Glutamatergic neuron (in vitro differentiated cells): ENCODE data around the gene RNF225. TPM values are rescaled to one million over a fixed set of nuclear protein-coding genes. Genes with fewer than 3 reads are reported as not detected.
"Not testable (repeated sequence)": the region's sequence is repeated elsewhere in the genome, so short reads cannot be mapped to it uniquely, and the experiment has no call there.

ENCODE experiments used
- DNase-seq: peaks from one replicate; pipeline ENCODE4 v3.0.0; 2022
- H3K27ac Mint-ChIP-seq: one replicate; pipeline ENCODE4 v1.8.0; 2020; ENCODE audit warnings: mild to moderate bottlenecking, mixed read lengths, inconsistent platforms; ENCODE audit not compliant: unreplicated experiment
- H3K27me3 Mint-ChIP-seq: one replicate; pipeline ENCODE4 v1.8.0; 2020; ENCODE audit warnings: mild to moderate bottlenecking, moderate library complexity, mixed read lengths, inconsistent platforms; ENCODE audit not compliant: unreplicated experiment
- H3K36me3 Mint-ChIP-seq: one replicate; pipeline ENCODE4 v1.8.0; 2020; ENCODE audit warnings: mild to moderate bottlenecking, mixed read lengths, inconsistent platforms; ENCODE audit not compliant: unreplicated experiment
- H3K4me1 Mint-ChIP-seq: one replicate; pipeline ENCODE4 v1.8.0; 2020; ENCODE audit warnings: mild to moderate bottlenecking, low read depth, mixed read lengths, inconsistent platforms; ENCODE audit not compliant: unreplicated experiment
- H3K4me3 Mint-ChIP-seq: one replicate; pipeline ENCODE4 v1.8.0; 2020; ENCODE audit warnings: mild to moderate bottlenecking, mixed read lengths, inconsistent platforms; ENCODE audit not compliant: unreplicated experiment
- H3K9me3 Mint-ChIP-seq: one replicate; pipeline ENCODE4 v1.8.0; 2020; ENCODE audit warnings: mild to moderate bottlenecking, moderate library complexity, mixed read lengths, inconsistent platforms; ENCODE audit not compliant: unreplicated experiment
- long read RNA-seq: library from polyadenylated mRNA; unstranded; transcript quantifications from one replicate; pipeline ENCODE4 v2.0.0, GENCODE V29; 2020; ENCODE audit not compliant: unreplicated experiment
- total RNA-seq: library from RNA; stranded (reverse); fragmentation: NEBNext Ultra II Directional; extraction: Animal tissue kit (Norgen Biotek cat#: 25700); gene quantifications from one replicate; pipeline ENCODE4 v1.2.1, GENCODE V29; 2021; ENCODE audit not compliant: unreplicated experiment
- TF ChIP-seq, protein P1 (sequence below): fragments of 200-600 bp; sonication (generic); IDR thresholded peaks from one replicate; pipeline ENCODE4 v1.5.0; 2021; ENCODE audit not compliant: partially characterized antibody, unreplicated experiment

The RNF225 gene
- 0.44 TPM for total RNA-seq
- long read RNA-seq = 0 reads

DNA sequence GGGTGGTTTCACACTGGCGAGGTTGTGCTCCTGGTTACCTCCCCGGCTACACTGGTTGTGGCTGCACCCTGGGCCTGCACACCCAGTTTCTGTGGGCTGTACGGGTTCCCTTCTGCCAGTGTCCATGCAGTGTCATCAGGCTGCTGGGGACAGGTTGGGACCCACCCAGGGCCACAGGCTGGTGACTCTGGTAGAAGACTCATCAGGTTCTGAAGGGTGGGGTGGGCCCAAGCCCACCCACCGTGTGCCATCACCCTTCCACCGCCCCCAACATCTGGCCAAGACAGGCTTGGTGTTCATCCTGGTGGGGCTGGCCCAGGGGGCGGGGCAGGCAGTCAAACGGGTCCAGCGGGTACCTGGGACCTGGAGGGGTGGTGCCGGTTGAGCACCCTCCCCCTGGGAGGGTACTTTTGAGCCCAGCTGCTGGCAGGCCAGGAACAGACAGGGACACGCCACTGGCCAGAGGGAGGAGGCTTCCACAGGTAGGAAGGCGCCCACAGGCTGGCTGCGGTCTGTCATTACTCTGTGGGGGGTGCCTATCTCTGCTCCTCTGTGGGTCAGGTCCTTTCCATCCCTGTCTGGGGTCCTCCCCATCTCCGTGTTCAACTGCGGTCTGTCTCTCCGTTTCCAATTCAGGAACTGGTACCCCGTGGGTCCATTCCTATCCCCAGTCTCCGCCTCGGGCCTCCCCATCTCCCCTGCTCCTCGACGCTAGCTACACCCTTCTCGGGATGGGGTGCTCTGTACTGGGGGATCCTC, at the start of gene RNF225:
Gene RNF225, plus strand, starts transcription at position 437 of the 759 bp plus-strand sequence. CDS start 434 bp downstream, outside the sequence.
- Mint-ChIP-seq H3K36me3 (no peaks in the 10 kb centered on the region), H3K27ac (peak within 1 kb of the TSS; percentile 23), H3K4me3 (no peak within 1 kb of the TSS), H3K27me3 (peaks cover 8% of the 10 kb centered on the region), H3K9me3 (peaks cover 13% of the 10 kb centered on the region), H3K4me1 (no peaks in the 10 kb centered on the region)
- TF ChIP-seq, protein P1, sequence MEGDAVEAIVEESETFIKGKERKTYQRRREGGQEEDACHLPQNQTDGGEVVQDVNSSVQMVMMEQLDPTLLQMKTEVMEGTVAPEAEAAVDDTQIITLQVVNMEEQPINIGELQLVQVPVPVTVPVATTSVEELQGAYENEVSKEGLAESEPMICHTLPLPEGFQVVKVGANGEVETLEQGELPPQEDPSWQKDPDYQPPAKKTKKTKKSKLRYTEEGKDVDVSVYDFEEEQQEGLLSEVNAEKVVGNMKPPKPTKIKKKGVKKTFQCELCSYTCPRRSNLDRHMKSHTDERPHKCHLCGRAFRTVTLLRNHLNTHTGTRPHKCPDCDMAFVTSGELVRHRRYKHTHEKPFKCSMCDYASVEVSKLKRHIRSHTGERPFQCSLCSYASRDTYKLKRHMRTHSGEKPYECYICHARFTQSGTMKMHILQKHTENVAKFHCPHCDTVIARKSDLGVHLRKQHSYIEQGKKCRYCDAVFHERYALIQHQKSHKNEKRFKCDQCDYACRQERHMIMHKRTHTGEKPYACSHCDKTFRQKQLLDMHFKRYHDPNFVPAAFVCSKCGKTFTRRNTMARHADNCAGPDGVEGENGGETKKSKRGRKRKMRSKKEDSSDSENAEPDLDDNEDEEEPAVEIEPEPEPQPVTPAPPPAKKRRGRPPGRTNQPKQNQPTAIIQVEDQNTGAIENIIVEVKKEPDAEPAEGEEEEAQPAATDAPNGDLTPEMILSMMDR = no peak
- DNase-seq = no peak

DNA sequence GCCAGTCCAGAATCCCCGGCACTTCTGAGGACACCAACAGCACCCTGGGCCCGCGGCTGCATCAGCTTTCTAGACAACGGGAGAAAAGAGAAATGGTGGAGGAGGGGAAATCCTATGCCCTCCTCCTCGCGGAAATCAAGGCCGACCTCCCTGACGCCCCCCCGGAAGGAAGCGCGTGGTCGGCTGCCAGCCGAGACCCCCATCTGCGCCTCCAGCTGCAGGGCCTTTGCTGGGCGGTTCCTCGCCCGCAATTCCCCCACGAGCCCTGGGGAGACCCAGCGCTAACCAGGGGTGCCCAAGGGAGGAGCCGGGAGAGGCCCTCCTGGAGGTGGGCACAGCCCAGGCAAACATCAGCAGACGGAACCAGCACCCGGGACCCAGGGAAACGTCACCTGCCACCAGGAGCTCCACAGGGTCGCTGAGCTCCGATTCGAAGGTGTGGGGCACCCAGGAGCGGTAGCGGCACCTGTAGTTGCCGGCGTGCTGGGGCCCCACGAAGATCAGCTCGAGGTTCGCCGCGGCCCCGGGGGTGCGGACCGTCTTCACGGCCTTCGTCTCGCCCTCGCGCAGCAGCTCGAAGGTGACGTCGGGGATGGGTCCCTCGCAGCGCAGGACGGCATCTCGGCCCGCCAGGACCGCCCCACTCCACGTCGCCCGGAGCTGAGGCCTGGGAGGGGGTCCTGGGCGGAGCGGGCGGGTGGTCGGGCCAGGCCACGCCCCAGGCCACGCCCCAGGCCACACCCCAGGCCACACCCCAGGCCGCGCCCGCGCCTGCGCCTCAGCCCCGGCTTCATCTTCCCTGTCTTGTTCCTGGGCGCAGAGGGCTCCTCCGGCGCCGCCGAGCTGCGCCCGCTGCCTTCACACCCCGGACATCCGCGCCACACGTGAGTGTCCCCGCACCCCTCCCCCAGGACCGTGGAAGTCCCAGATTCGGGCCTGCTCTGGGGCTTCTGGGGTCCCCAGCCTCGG, 48.2 kb upstream of the RNF225 start:
- peaks cover 14% of the 10 kb centered on the region for H3K36me3 Mint-ChIP-seq
- TF ChIP-seq, protein P1 = no peak
- peak overlapping the region; percentile 97 for H3K4me3 Mint-ChIP-seq
- DNase-seq = peak; percentile 85
- H3K4me1 Mint-ChIP-seq = peaks cover 7% of the 10 kb centered on the region
- peaks cover 7% of the 10 kb centered on the region for H3K27me3 Mint-ChIP-seq
- peak overlapping the region; percentile 84 for H3K27ac Mint-ChIP-seq
- peaks cover 13% of the 10 kb centered on the region for H3K9me3 Mint-ChIP-seq

DNA sequence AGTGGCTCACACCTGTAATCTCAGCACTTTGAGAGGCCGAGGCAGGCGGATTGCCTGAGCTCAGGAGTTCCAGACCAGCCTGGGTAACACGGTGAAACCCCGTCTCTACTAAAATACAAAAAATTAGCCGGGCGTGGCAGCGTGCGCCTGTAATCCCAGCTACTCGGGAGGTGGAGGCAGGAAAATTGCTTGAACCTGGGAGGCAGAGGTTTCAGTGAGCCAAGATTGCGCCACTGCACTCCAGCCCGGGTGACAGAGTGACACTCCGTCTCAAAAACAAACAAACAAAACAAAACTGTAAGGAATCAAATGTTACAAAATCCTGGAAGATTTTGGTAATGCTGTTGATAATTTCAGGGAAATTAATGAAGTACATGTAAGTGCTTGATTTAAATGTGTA, 47.4 kb upstream of the RNF225 start:
- H3K27me3 Mint-ChIP-seq, H3K4me1 Mint-ChIP-seq, DNase-seq, H3K36me3 Mint-ChIP-seq: not testable (repeated sequence)
- H3K27ac Mint-ChIP-seq = peak overlapping the region; percentile 84
- peaks cover 14% of the 10 kb centered on the region for H3K9me3 Mint-ChIP-seq
- peak overlapping the region; percentile 97 for H3K4me3 Mint-ChIP-seq

DNA sequence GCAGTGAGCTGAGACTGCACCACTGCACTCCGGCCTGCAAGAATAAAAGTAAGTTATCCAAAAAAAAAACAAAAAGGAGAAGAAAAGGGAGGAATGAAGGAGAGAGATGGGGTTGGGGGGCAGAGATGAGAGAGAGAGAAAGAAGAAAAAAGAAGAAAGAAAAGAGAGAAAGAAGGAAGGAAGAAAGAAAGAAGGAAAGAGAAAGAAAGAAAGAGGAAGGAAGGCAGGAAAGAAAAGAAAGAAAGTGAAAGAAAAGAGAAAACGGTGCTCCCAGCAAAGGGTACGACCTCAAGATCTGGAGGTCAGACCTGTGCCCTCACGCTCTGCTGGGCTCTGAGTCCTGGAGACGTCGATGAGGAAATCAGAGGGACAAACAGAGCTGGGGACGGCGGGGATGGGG, 45.9 kb upstream of the RNF225 start:
- TF ChIP-seq, protein P1 = no peak
- peaks cover 7% of the 10 kb centered on the region for H3K27me3 Mint-ChIP-seq
- H3K4me3 Mint-ChIP-seq = peak overlapping the region; percentile 64
- peaks cover 7% of the 10 kb centered on the region for H3K4me1 Mint-ChIP-seq
- DNase-seq = no peak
- no peak overlapping the region for H3K27ac Mint-ChIP-seq
- H3K36me3 Mint-ChIP-seq = peaks cover 10% of the 10 kb centered on the region
- H3K9me3 Mint-ChIP-seq = peaks cover 12% of the 10 kb centered on the region

DNA sequence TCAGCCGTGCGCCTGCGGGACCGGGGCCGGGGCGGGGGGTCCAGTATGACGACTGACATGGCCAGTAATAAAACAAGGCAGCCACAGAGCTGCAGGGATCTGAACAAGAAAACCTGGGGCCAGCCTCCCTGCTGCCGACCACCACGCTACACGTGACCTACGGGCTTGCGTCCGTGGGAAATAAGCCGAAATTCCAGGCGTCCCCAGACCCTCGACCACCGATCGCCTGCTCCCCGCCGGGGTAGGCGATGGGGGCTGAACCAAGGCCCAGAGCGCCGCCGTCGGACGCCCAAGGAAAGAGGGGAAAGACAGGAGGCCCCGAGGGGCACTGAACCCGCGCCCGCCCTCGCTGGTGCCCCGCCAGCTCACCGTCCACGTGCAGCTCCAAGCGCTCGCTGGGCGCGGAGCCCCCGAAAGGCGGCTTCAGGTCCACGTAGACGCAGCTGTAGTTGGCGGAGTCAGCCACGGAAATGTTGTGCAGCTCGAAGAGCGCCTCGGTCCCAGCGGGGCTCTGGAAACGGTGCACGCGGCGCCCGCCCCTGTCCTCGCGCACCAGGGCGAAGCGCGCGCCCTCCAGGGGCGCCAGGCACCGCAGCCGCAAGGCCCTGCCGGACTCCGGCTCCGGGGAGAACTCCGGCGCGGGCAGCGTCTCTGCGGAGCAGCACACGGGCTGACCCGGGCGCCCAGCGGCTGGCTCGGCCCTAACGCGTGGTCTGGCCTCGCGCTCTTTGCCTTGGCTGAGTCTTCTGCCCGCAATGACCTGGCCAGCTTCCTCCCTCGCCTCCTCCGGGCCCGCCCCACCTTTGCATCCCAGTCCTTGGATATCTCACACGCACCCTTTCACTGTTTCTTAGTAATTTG, 45.2 kb upstream of the RNF225 start:
- Mint-ChIP-seq H3K4me3 (no peak overlapping the region), H3K27ac (no peak overlapping the region), H3K9me3 (peaks cover 14% of the 10 kb centered on the region), H3K36me3 (peaks cover 10% of the 10 kb centered on the region), H3K27me3 (peaks cover 9% of the 10 kb centered on the region), H3K4me1 (peaks cover 7% of the 10 kb centered on the region)
- TF ChIP-seq, protein P1 = no peak
- DNase-seq = no peak
